ENCODE measurements around the gene MRAS. TPM values are rescaled to one million over a fixed set of nuclear protein-coding genes. Genes with fewer than 3 reads are reported as not detected.

MRAS gene
- total RNA-seq, 1 donor from 2014 or later: 55.4 TPM

- Histone ChIP-seq H3K4me1 (no peaks in the 10 kb centered on the region), H3K27me3 (ENCODE audit: low read depth) (no peaks in the 10 kb centered on the region), H3K4me3 (no peak overlapping the region), H3K27ac (no peak overlapping the region), H3K36me3 (no peaks in the 10 kb centered on the region), H3K9me3 (no peaks in the 10 kb centered on the region)
- DNase-seq (no peak), ATAC-seq (no peak)
- TF ChIP-seq CTCF (IDR thresholded peaks at IDR 0.05): no peak
- intact Hi-C loops (cut with DNase I): no loop called here
These were observed 42.2 kb downstream of the MRAS start for GRCh38 chr3:138390582-138390932.

DNA sequence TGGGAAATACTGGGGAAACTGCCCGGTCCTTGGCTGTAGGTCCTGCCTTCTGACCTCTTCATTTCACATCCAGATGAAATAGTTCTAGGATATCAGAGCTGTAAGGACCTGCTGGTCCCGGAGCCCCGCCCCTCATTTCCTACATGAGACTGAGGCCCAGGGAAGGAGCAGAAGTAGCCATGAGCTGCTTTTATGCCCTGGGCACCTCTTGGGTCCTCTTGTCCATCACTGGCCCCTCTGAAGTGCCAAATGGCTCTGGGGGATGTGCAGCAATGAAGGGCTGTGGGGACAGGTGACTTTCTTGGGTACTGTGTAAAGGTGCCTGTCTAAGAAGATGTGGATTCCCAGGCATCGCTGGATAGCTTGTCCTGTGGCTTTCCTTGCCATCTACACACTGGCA lies 45.8 kb downstream of the MRAS start:
- DNase-seq (no peak), ATAC-seq (no peak)
- Histone ChIP-seq H3K9me3 (no peaks in the 10 kb centered on the region), H3K4me3 (no peak overlapping the region), H3K27me3 (ENCODE audit: low read depth) (no peaks in the 10 kb centered on the region), H3K27ac (no peak overlapping the region), H3K36me3 (peaks cover 12% of the 10 kb centered on the region), H3K4me1 (no peaks in the 10 kb centered on the region)
- TF ChIP-seq CTCF (IDR thresholded peaks at IDR 0.05): no peak
- intact Hi-C loops (cut with DNase I): no loop called here

GRCh38 chr3:138394686-138395085 lies 46.3 kb downstream of the MRAS start:
- ATAC-seq (no peak), DNase-seq (no peak)
- Histone ChIP-seq H3K27me3 (ENCODE audit: low read depth) (no peaks in the 10 kb centered on the region), H3K9me3 (no peaks in the 10 kb centered on the region), H3K36me3 (peaks cover 17% of the 10 kb centered on the region), H3K27ac (no peak overlapping the region), H3K4me3 (no peak overlapping the region), H3K4me1 (no peaks in the 10 kb centered on the region)
- intact Hi-C loops (cut with DNase I): no loop called here
- TF ChIP-seq CTCF (IDR thresholded peaks at IDR 0.05): no peak

- intact Hi-C loops (cut with DNase I): no loop called here
- no peaks in the 10 kb centered on the region for H3K9me3 ChIP-seq
- no peaks in the 10 kb centered on the region for H3K4me1 ChIP-seq
- no peak overlapping the region for H3K27ac ChIP-seq
- DNase-seq (no peak), ATAC-seq (peak; percentile 42 to 60)
- H3K4me3 ChIP-seq: no peak overlapping the region
- no peaks in the 10 kb centered on the region for H3K27me3 ChIP-seq (ENCODE audit: low read depth)
- TF ChIP-seq CTCF (IDR thresholded peaks at IDR 0.05): no peak
- peaks cover 30% of the 10 kb centered on the region for H3K36me3 ChIP-seq
These were observed 47.7 kb downstream of the MRAS start for GRCh38 chr3:138395865-138396751.

- no peak for ATAC-seq
- no peaks in the 10 kb centered on the region for H3K27me3 ChIP-seq (ENCODE audit: low read depth)
- intact Hi-C loops (cut with DNase I): no loop called here
- H3K4me1 ChIP-seq: no peaks in the 10 kb centered on the region
- no peak overlapping the region for H3K27ac ChIP-seq
- H3K36me3 ChIP-seq: peaks cover 36% of the 10 kb centered on the region
- no peak overlapping the region for H3K4me3 ChIP-seq
- no peak for TF ChIP-seq CTCF (IDR thresholded peaks at IDR 0.05)
- H3K9me3 ChIP-seq: no peaks in the 10 kb centered on the region
- no peak for DNase-seq
These were observed 48.5 kb downstream of the MRAS start for GRCh38 chr3:138396752-138397410.

Data from lower lobe of right lung (tissue), 2 donors.